ENCODE data around the gene PCDH9.

Gene PCDH9

DNA sequence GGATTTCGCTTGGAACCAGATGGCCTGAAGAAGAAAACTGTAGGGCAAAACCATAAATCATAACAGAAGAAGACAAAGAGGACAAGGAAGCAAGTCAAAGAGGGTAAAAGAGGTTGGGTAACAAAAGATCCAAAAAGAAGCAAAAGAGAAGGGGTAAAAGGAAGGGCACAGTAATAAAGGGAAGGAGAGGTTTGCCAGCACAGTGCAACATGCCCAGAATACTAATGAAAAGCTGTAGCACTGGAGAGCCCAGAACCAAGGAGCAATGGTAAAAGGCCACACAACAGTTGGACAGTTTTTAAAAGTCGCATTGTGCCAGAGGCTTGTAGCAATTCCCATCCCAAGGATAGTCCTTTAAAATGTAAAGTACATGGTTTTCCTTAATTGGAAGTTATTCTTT lies 506.6 kb downstream of the PCDH9 start:
- H3K27ac ChIP-seq (ENCODE audit: low read depth, low read length) = no peak overlapping the region
- H3K9ac ChIP-seq (ENCODE audit: low read depth, low read length) = no peak overlapping the region
- H3K4me1 ChIP-seq (ENCODE audit: insufficient read depth, low read length) = no peaks in the 10 kb centered on the region
- H3K4me3 ChIP-seq (ENCODE audit: low read length) = no peak overlapping the region
- H3K36me3 ChIP-seq (ENCODE audit: insufficient read depth, low read length) = no peaks in the 10 kb centered on the region
- H3K9me3 ChIP-seq (ENCODE audit: insufficient read depth, low read depth, low read length) = no peaks in the 10 kb centered on the region
- H3K27me3 ChIP-seq (ENCODE audit: insufficient read depth, low read length) = no peaks in the 10 kb centered on the region
- WGBS = 95% methylated on average over 2 of the region's 2 CpGs

DNA sequence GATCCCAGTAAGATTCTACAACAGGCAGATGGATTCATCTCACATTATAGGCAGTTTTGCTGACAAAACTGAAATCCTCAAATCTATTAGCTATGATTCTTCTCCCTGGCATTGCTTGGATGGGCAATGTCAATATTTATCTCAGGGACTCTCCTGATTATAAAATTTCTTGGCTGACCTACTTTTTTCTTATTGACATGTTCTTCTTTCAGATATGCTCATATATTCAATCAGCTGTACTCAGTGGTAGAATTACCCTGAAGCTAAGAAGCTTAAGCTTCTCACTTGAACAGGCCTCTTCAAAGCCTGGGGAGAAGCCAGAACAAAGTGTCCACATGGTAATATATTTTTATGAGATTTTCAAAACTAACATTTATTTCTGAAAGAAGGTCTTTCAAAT lies 513.6 kb downstream of the PCDH9 start:
- Histone ChIP-seq H3K9ac (ENCODE audit: low read depth, low read length) (no peak overlapping the region), H3K4me3 (ENCODE audit: low read length) (no peak overlapping the region), H3K27me3 (ENCODE audit: insufficient read depth, low read length) (no peaks in the 10 kb centered on the region), H3K9me3 (ENCODE audit: insufficient read depth, low read depth, low read length) (no peaks in the 10 kb centered on the region), H3K27ac (ENCODE audit: low read depth, low read length) (no peak overlapping the region), H3K36me3 (ENCODE audit: insufficient read depth, low read length) (no peaks in the 10 kb centered on the region), H3K4me1 (ENCODE audit: insufficient read depth, low read length) (no peaks in the 10 kb centered on the region)

DNA sequence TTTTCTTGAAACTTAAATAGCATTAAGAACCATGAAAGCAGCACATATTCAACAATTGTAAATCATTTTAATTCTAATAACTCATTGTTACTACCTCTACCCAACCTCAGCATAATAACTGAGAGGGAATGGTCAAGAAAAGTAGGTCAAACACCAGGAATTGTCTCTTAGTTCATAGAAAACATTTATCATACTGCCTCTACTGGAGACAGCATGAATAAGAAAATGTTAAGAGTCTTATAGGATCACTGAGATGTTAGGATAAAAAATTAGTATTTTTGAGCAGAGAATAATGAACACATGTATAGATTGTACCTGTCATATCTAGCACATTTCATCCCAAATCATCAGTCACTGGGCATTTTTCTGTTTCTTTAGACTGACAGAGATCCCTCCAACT lies 515.3 kb downstream of the PCDH9 start:
- no peaks in the 10 kb centered on the region for H3K4me1 ChIP-seq (ENCODE audit: insufficient read depth, low read length)
- H3K36me3 ChIP-seq (ENCODE audit: insufficient read depth, low read length) = no peaks in the 10 kb centered on the region
- H3K4me3 ChIP-seq (ENCODE audit: low read length) = no peak overlapping the region
- no peak overlapping the region for H3K27ac ChIP-seq (ENCODE audit: low read depth, low read length)
- H3K9ac ChIP-seq (ENCODE audit: low read depth, low read length) = no peak overlapping the region
- H3K27me3 ChIP-seq (ENCODE audit: insufficient read depth, low read length) = no peaks in the 10 kb centered on the region
- no peaks in the 10 kb centered on the region for H3K9me3 ChIP-seq (ENCODE audit: insufficient read depth, low read depth, low read length)

DNA sequence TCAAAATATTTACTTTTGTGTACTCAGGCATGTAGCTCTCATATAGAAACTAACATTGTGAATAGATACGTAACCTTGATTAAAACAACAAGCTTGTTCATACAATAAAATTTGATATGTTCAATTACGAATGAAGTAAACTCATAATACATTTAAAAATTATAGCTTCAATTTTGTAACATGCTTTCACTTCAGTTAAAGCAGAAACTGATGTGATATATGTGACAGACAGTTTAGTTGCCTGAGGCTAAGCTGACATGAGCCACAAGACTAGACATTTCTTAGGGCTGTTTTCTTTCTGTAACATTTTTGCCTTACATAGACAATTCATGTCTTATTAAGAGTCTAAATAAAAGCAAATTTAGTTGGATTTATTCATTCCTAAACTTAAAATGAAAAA lies 526.0 kb downstream of the PCDH9 start:
- Histone ChIP-seq H3K27me3 (ENCODE audit: insufficient read depth, low read length) (no peaks in the 10 kb centered on the region), H3K27ac (ENCODE audit: low read depth, low read length) (no peak overlapping the region), H3K9me3 (ENCODE audit: insufficient read depth, low read depth, low read length) (no peaks in the 10 kb centered on the region), H3K4me1 (ENCODE audit: insufficient read depth, low read length) (no peaks in the 10 kb centered on the region), H3K4me3 (ENCODE audit: low read length) (no peak overlapping the region), H3K9ac (ENCODE audit: low read depth, low read length) (no peak overlapping the region), H3K36me3 (ENCODE audit: insufficient read depth, low read length) (no peaks in the 10 kb centered on the region)
- no CpG with 5 or more reads among the region's 2 CpGs for WGBS

DNA sequence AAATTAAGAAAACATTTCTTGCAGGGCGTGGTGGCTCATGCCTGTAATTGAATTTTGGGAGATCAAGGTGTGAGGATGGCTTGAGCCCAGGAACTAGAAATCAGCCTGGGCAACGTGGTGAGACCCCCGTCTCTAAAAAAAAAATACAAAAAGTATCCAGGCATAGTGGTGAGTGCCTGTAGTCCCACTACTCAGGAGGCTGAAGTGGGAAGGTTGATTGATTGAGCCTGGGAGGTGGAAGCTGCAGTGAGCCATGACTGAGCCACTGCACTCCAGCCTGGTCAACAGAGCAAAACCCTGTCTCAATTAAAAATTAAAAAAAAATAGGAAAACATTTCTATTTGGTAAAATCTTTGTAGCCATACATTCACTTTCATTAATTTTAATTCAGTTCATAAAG lies 526.5 kb downstream of the PCDH9 start:
- no peak overlapping the region for H3K4me3 ChIP-seq (ENCODE audit: low read length)
- H3K4me1 ChIP-seq (ENCODE audit: insufficient read depth, low read length) = no peaks in the 10 kb centered on the region
- H3K27ac ChIP-seq (ENCODE audit: low read depth, low read length) = no peak overlapping the region
- H3K36me3 ChIP-seq (ENCODE audit: insufficient read depth, low read length) = no peaks in the 10 kb centered on the region
- no peaks in the 10 kb centered on the region for H3K9me3 ChIP-seq (ENCODE audit: insufficient read depth, low read depth, low read length)
- H3K9ac ChIP-seq (ENCODE audit: low read depth, low read length) = no peak overlapping the region
- WGBS = 84% methylated on average over 3 of the region's 3 CpGs
- H3K27me3 ChIP-seq (ENCODE audit: insufficient read depth, low read length) = no peaks in the 10 kb centered on the region

DNA sequence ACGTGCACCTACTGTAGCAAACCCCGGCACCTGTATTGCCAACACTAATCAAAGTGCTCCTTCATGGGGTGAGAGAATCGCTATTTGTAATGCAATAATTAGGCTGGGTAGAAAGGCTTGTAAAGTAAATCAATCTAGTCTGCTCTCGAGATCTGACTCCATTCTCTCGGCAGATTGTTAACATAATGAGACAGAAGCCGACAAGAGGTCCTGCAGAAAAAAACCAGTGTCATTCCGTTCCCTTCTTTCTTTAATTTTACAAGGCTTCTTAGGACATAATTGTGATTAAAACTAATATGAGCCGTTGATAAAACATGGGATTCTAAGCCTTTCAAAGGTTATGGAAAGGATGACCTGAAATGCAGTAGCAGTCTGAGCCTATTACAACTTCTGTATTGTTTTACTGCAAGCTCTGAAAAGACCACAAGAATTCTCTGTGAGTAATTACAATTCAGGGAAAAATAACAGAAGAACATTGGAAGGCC lies 530.0 kb downstream of the PCDH9 start:
- Histone ChIP-seq H3K36me3 (ENCODE audit: insufficient read depth, low read length) (no peaks in the 10 kb centered on the region), H3K4me3 (ENCODE audit: low read length) (no peak overlapping the region), H3K9ac (ENCODE audit: low read depth, low read length) (no peak overlapping the region), H3K4me1 (ENCODE audit: insufficient read depth, low read length) (no peaks in the 10 kb centered on the region), H3K9me3 (ENCODE audit: insufficient read depth, low read depth, low read length) (no peaks in the 10 kb centered on the region), H3K27me3 (ENCODE audit: insufficient read depth, low read length) (no peaks in the 10 kb centered on the region), H3K27ac (ENCODE audit: low read depth, low read length) (no peak overlapping the region)
- WGBS = 91% methylated on average over 8 of the region's 8 CpGs

DNA sequence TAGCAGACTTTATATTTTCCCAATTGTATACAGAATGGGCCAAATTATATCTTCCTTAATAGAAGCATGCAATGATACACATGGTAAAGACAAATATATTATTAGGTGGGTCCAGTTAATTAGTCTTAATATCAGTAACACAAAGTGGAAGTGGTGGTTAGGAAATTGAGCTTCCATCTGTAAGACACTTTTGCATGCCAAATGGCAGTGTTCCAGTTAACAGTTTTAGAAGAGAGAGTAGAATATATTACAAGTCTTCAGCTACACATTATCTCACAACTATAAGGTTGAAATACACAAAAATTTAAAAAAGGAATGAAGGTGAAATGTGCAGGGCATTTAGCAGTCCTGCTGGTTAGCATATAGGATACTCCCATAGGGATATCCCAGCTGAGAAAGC lies 536.5 kb downstream of the PCDH9 start:
- Histone ChIP-seq H3K9ac (ENCODE audit: low read depth, low read length) (no peak overlapping the region), H3K9me3 (ENCODE audit: insufficient read depth, low read depth, low read length) (no peaks in the 10 kb centered on the region), H3K27ac (ENCODE audit: low read depth, low read length) (no peak overlapping the region), H3K27me3 (ENCODE audit: insufficient read depth, low read length) (no peaks in the 10 kb centered on the region), H3K36me3 (ENCODE audit: insufficient read depth, low read length) (no peaks in the 10 kb centered on the region), H3K4me3 (ENCODE audit: low read length) (no peak overlapping the region), H3K4me1 (ENCODE audit: insufficient read depth, low read length) (no peaks in the 10 kb centered on the region)

DNA sequence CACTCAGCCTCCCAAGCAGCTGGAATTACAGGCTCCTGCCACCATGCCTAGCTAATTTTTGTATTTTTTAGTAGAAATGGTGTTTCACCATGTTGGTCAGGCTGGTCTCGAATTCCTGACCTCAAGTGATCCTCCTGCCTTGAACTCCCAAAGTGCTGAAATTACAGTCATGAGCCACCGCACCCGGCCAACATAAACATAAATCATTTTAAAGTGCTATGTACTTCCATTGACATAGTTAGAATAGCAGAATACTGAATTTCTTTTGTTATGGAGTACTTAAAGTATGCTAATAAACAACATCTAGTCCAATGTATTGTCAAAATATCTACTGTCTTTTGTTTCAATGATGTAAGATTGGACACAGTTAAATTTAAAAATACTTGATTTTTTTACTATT lies 539.0 kb downstream of the PCDH9 start:
- no peak overlapping the region for H3K4me3 ChIP-seq (ENCODE audit: low read length)
- H3K9ac ChIP-seq (ENCODE audit: low read depth, low read length) = no peak overlapping the region
- H3K36me3 ChIP-seq (ENCODE audit: insufficient read depth, low read length) = no peaks in the 10 kb centered on the region
- no peaks in the 10 kb centered on the region for H3K27me3 ChIP-seq (ENCODE audit: insufficient read depth, low read length)
- H3K9me3 ChIP-seq (ENCODE audit: insufficient read depth, low read depth, low read length) = no peaks in the 10 kb centered on the region
- 70% methylated on average over 3 of the region's 3 CpGs for WGBS
- no peak overlapping the region for H3K27ac ChIP-seq (ENCODE audit: low read depth, low read length)
- no peaks in the 10 kb centered on the region for H3K4me1 ChIP-seq (ENCODE audit: insufficient read depth, low read length)

DNA sequence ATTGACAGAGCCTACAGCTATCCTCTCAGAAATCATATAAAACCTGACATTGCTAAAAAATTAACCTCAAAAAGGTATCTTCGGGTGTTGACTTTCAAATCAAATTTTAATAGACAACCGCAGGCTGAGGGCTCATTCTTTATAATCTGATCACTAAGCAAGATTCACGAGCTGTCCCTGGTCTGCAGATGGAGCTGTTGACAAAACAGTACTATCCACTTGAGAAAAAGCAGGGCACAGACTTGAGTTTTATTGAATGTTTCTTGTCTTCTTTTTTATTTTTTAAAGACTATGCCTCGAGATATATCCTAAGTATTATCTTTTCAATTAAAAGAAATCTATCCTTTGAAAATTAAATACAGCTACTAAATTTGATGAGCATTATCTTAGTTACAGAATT lies 540.5 kb downstream of the PCDH9 start:
- Histone ChIP-seq H3K4me3 (ENCODE audit: low read length) (no peak overlapping the region), H3K27me3 (ENCODE audit: insufficient read depth, low read length) (no peaks in the 10 kb centered on the region), H3K27ac (ENCODE audit: low read depth, low read length) (no peak overlapping the region), H3K9ac (ENCODE audit: low read depth, low read length) (no peak overlapping the region), H3K4me1 (ENCODE audit: insufficient read depth, low read length) (no peaks in the 10 kb centered on the region), H3K9me3 (ENCODE audit: insufficient read depth, low read depth, low read length) (peaks cover 13% of the 10 kb centered on the region), H3K36me3 (ENCODE audit: insufficient read depth, low read length) (no peaks in the 10 kb centered on the region)
- WGBS = 79% methylated on average over 3 of the region's 4 CpGs

DNA sequence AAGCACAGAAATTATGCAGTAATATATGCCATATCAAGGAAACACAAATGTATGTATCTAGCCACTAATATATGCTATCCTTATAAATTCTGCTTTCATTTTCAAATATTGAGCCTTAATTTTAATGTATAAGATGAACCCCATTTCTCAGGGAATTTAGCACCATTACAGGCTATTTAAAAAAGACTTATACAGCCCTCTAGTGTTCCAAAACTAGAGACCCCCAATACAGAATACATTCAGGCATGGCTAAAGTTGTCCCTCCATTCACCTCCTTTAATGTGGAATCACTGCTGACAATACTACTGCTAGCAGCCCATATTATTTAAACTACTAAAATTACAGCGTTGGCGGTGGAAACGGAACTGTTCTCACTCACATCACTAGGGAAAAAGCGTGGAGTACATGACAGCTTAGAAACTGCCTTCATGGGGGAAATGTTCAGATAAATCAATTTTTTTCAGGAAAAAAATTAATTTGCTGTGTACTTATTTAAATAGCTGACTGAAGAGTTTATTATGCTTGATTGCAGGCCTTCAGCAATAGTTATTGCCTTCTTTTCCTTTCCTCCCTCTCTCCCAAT lies 541.0 kb downstream of the PCDH9 start:
- peaks cover 16% of the 10 kb centered on the region for H3K9me3 ChIP-seq (ENCODE audit: insufficient read depth, low read depth, low read length)
- no peaks in the 10 kb centered on the region for H3K27me3 ChIP-seq (ENCODE audit: insufficient read depth, low read length)
- H3K4me3 ChIP-seq (ENCODE audit: low read length) = no peak overlapping the region
- H3K9ac ChIP-seq (ENCODE audit: low read depth, low read length) = no peak overlapping the region
- H3K4me1 ChIP-seq (ENCODE audit: insufficient read depth, low read length) = no peaks in the 10 kb centered on the region
- no peak overlapping the region for H3K27ac ChIP-seq (ENCODE audit: low read depth, low read length)
- H3K36me3 ChIP-seq (ENCODE audit: insufficient read depth, low read length) = no peaks in the 10 kb centered on the region
- WGBS = 96% methylated on average over 4 of the region's 4 CpGs

DNA sequence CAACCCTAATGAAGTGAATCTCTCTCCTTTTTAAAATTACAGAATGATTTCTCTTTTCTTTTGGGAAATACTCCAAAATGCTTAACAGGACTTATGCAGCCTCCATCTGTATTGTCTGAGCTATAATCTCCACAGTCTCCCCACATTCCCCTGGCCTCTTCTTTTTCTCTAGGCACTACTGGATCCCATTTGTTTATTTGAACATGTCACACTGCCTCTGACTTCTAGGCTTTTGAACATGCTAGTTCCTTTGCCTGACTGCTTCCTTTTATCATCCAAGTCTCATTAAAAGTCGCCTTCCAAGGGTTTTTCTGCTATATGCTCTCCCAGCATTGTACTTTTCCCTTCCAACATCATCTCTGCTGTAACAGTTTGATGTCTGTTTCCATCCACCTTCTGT lies 548.7 kb downstream of the PCDH9 start:
- Histone ChIP-seq H3K36me3 (ENCODE audit: insufficient read depth, low read length) (no peaks in the 10 kb centered on the region), H3K9me3 (ENCODE audit: insufficient read depth, low read depth, low read length) (peaks cover 16% of the 10 kb centered on the region), H3K27me3 (ENCODE audit: insufficient read depth, low read length) (no peaks in the 10 kb centered on the region), H3K9ac (ENCODE audit: low read depth, low read length) (no peak overlapping the region), H3K4me1 (ENCODE audit: insufficient read depth, low read length) (no peaks in the 10 kb centered on the region), H3K27ac (ENCODE audit: low read depth, low read length) (no peak overlapping the region), H3K4me3 (ENCODE audit: low read length) (no peak overlapping the region)
- 88% methylated on average over 1 of the region's 1 CpG for WGBS

DNA sequence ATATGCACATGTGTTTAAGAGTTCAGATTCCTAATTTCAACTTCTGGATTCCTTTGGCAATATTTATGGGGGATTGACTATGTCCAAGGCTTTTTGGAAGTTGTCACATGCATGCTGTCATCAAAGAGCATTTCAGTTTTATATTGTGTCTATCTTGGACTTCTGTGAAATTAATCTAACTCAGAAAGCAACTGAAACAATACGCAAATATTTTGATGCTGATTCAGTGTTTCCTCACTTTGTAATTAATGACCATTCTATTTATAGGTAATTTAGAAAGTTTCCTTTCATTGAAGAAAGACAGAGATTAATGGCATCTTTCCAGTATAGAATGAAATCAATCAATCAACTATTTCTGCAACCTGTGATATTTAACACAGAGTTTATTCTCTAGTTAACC lies 550.1 kb downstream of the PCDH9 start:
- H3K9me3 ChIP-seq (ENCODE audit: insufficient read depth, low read depth, low read length) = peaks cover 7% of the 10 kb centered on the region
- no peaks in the 10 kb centered on the region for H3K27me3 ChIP-seq (ENCODE audit: insufficient read depth, low read length)
- H3K4me3 ChIP-seq (ENCODE audit: low read length) = no peak overlapping the region
- no peaks in the 10 kb centered on the region for H3K4me1 ChIP-seq (ENCODE audit: insufficient read depth, low read length)
- H3K27ac ChIP-seq (ENCODE audit: low read depth, low read length) = no peak overlapping the region
- no peak overlapping the region for H3K9ac ChIP-seq (ENCODE audit: low read depth, low read length)
- H3K36me3 ChIP-seq (ENCODE audit: insufficient read depth, low read length) = no peaks in the 10 kb centered on the region
- no CpG with 5 or more reads among the region's 1 CpG for WGBS

Data from HUES64 (cell line).